Pancreas (tissue), 10 donors: ENCODE data around the gene BCAS4. TPM values are rescaled to one million over a fixed set of nuclear protein-coding genes. Genes with fewer than 3 reads are reported as not detected.

Experiments
- ATAC-seq, 4 donors: fragments of 200-7000 bp; cut with Tn5 transposase; one replicate each; pipeline versions ENCODE4 v1.8.0 to v1.9.1; 2020; ENCODE audit warnings: mild to moderate bottlenecking in 4 of 4, moderate library complexity in 4 of 4
- DNase-seq, 6 donors: peaks; one replicate each; pipeline ENCODE4 v3.0.0-alpha.2; 2020
- FAIRE-seq: peaks from 2 replicates; lab custom pipeline; 2012; peaks lifted over from hg19 to GRCh38; lab: Jason Lieb, UNC
- H3K27ac ChIP-seq, 4 donors: fragments of 200-600 bp; sonication (generic); 1 replicate in 3 of 4; 2 replicates in 1 of 4; pipeline versions ENCODE4 v1.5.0 to v1.8.0; 2020
- H3K27me3 ChIP-seq, 4 donors: fragments of 200-600 bp; one replicate each; pipeline ENCODE4 v1.8.0; 2021
- H3K36me3 ChIP-seq, 3 donors: fragments of 200-600 bp; sonication (generic) in 1 of 3; one replicate each; pipeline versions ENCODE4 v1.5.0 to v1.8.0; 2020 to 2021
- H3K4me1 ChIP-seq, 3 donors: fragments of 200-600 bp; one replicate each; pipeline ENCODE4 v1.8.0; 2021
- H3K4me3 ChIP-seq, 4 donors: fragments of 200-600 bp; sonication (generic) in 2 of 4; one replicate each; pipeline versions ENCODE4 v1.5.0 to v1.8.0; 2020 to 2021
- H3K9me3 ChIP-seq, 4 donors: fragments of 200-600 bp; one replicate each; pipeline ENCODE4 v1.8.0; 2021
- WGBS, 2 donors: extraction: QIAGEN DNeasy Blood & Tissue Kit; methylation state at CpG; one replicate each; pipeline ENCODE4 v1.1.7; 2013; 5-methylcytosine and 5-hydroxymethylcytosine counted together
- intact Hi-C, 3 donors: fragments of 100-400 bp; cut with DNase I; formaldehyde crosslinking; loops; one replicate each; pipeline versions ENCODE4 v1.11.1 to v1.14.2; 2022
- polyA plus RNA-seq, 2 donors: library from polyadenylated mRNA; stranded (reverse); fragments of 200-250 nt; gene quantifications; one replicate each; pipeline ENCODE4 v1.2.3, GENCODE V29; 2013
- total RNA-seq, 6 donors: library from RNA; stranded (reverse); fragmentation: NEBNext Ultra II Directional in 4 of 6; extraction: Animal tissue kit (Norgen Biotek cat#: 25700) in 4 of 6; gene quantifications; one replicate each; pipeline versions ENCODE4 v1.2.1 to v1.2.4, GENCODE V29; 2021 to 2023
- TF ChIP-seq, protein P1 (sequence below), 4 donors: fragments of 200-600 bp; sonication (generic) in 3 of 4; IDR thresholded peaks; one replicate each; pipeline versions ENCODE4 v1.5.0 to v1.8.0; 2021; ENCODE audit warnings: antibody characterized with exemption in 4 of 4
- donor health status: healthy with polysubstance abuse.
- donor health status: DM: no; HTN: no; CAD: no; lungs with moderate emphysema.
- donor health status: DM: no; HTN: no; CAD: no.
- donor health status: control.
- donor health status: control.
- donor health status: Bipolar disorder and iron deficiency.
- donor health status: DM: yes; HTN: yes; CAD: no.
- donor health status: DM: no; HTN: no; CAD: no.
- donor health status: DM: no; HTN: no; CAD: no.
- donor health status: DM: yes; HTN: yes; CAD: no.

Gene BCAS4
- total and polyA plus RNA-seq, 8 donors: 0.85 to 4.8 (median 1.9) TPM

DNA sequence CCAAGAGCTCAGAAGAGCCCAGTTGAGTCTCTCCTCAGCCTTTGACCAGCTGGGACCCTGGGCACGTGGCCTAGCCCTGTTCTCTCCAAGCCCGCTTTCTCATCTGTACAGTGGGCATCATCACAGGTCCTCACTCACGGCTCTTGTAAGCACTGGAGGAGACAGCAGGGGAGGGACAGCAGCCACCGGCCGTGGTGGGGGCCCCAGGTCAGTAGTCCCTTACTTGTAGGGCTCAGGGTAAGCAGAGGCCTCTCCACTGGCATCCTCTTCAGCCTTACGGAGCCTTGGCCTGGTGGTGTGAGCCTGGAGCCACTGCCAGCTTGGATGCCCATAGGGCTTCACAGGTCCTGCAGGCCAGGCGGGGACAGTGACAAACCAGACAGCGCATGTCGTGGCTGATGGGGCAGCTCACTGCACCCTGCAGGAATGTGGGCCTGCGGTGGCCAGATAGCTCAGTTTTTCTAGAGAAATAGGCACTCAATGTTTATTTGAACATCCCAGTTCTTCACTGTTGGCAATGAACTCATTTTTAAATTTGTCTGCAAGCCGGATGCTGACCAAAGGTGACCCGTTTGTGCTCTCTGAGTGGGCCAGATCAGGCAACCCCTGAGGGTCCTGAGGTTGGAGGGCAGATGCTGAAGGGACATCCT, 71.3 kb downstream of the BCAS4 start:
- Histone ChIP-seq H3K9me3 (no peaks in the 10 kb centered on the region), H3K36me3 (no peaks in the 10 kb centered on the region), H3K4me1 (no peaks in the 10 kb centered on the region), H3K27ac (no peak overlapping the region), H3K4me3 (no peak overlapping the region), H3K27me3 (no peaks in the 10 kb centered on the region)
- TF ChIP-seq, protein P1, sequence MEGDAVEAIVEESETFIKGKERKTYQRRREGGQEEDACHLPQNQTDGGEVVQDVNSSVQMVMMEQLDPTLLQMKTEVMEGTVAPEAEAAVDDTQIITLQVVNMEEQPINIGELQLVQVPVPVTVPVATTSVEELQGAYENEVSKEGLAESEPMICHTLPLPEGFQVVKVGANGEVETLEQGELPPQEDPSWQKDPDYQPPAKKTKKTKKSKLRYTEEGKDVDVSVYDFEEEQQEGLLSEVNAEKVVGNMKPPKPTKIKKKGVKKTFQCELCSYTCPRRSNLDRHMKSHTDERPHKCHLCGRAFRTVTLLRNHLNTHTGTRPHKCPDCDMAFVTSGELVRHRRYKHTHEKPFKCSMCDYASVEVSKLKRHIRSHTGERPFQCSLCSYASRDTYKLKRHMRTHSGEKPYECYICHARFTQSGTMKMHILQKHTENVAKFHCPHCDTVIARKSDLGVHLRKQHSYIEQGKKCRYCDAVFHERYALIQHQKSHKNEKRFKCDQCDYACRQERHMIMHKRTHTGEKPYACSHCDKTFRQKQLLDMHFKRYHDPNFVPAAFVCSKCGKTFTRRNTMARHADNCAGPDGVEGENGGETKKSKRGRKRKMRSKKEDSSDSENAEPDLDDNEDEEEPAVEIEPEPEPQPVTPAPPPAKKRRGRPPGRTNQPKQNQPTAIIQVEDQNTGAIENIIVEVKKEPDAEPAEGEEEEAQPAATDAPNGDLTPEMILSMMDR (IDR thresholded peaks at IDR 0.05): no peak
- intact Hi-C loops: no loop called here
- WGBS, 2 donors: 80 to 82% methylated on average over 12 of the region's 12 CpGs
- peak in 1 of 6 donors; percentile 39 for DNase-seq
- no peak for FAIRE-seq
- ATAC-seq: no peak

DNA sequence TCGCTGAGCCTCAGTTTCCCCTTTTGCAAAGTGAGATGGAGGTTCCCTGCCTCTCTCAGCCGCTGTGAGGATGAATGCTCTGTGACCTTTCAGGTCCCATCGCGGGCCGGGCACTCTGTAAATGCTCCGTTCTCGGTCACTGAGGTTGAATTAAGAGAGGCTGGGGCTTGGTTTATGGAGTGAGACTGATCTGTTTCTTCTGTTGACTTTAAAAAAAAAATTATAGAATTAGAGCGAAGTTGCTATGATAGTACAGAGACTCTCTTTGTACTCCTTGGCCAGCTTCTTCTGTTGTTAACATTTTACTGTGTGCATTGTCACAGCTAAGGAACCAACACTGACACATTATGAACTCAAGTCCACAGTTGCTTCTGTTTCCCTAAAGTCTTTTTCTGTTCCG, 72.0 kb downstream of the BCAS4 start:
- Histone ChIP-seq H3K4me1 (no peaks in the 10 kb centered on the region), H3K27ac (no peak overlapping the region), H3K9me3 (no peaks in the 10 kb centered on the region), H3K27me3 (no peaks in the 10 kb centered on the region), H3K36me3 (no peaks in the 10 kb centered on the region), H3K4me3 (no peak overlapping the region)
- TF ChIP-seq, protein P1 (IDR thresholded peaks at IDR 0.05): no peak
- intact Hi-C loops: no loop called here
- WGBS, 2 donors: 91 to 96% methylated on average over 9 of the region's 9 CpGs
- ATAC-seq (no peak), FAIRE-seq (no peak), DNase-seq (peak in 1 of 6 donors; percentile 21)

DNA sequence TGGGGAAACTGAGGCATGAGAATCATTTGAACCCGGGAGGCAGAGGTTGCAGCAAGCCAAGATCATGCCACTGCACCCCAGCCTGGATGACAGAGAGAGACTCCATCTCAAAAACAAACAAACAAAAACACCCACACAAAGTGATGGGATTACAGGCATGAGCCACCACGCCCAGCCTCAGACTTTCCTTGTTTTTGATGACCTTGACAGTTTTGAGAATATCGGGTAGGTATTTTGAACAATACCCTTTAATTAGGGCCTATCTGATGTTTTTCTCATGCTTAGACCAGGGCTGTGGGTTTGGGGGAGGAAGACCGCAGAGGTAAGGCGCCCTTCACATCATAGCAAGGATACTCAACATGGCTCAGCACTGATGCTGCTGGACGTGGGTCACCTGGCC, 72.9 kb downstream of the BCAS4 start:
- Histone ChIP-seq H3K9me3 (no peaks in the 10 kb centered on the region), H3K27ac (no peak overlapping the region), H3K4me3 (no peak overlapping the region), H3K27me3 (no peaks in the 10 kb centered on the region), H3K36me3 (no peaks in the 10 kb centered on the region), H3K4me1 (no peaks in the 10 kb centered on the region)
- FAIRE-seq (no peak), DNase-seq (peak in 1 of 6 donors; percentile 6), ATAC-seq (no peak)
- 84 to 89% methylated on average over 6 of the region's 6 CpGs for WGBS, 2 donors
- TF ChIP-seq, protein P1 (IDR thresholded peaks at IDR 0.05): no peak
- intact Hi-C loops: no loop called here

DNA sequence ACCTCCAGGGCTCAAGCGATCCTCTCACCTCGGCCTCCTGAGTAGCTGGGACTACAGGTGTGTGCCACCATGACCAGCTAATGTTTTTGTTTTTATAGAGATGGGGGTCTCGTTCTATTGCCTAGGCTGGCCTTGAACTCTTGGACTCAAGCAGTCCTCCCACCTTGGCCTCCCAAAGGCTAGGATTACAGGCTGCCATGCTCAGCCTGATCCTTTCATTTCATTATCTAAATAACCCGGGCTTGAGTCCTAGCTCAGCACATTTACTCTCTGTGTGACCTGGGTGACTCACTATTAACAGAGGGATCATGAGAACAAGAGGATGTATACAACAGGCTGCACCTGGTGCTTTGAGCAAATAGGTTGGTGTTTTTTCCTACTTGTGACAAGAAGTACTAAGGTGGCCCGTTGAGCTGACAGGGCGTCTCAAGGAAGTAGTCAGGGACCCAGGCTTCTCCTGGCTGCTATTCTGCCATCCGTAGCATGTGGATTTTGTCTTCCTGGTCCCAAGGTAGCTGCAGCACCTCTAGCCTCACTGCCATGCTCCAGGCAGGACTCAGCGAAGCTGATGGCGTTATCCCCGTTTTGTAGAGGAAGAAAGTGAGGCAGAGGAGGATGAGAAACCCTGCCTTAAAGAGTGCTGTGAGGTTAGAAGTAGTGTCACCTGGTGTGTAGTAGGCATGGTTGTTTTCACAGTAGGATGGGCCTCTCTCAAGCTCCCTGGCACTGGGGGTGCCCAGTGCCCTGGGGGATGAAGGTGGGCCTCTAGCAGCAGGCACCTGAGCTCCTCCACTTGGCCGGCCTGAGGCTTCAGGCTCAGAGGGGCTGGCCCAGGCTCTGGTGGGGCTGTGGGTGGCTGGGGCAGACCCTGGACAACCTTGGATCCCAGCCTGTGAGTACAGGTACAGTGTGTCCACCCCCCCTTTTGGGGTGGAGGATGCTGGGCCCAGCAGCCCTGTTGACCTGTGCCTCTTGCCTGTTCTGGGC, 73.9 kb downstream of the BCAS4 start:
- FAIRE-seq: no peak
- intact Hi-C loops: no loop called here
- no peak overlapping the region for H3K27ac ChIP-seq
- no peaks in the 10 kb centered on the region for H3K4me1 ChIP-seq
- TF ChIP-seq, protein P1 (IDR thresholded peaks at IDR 0.05): no peak
- peak in 1 of 4 donors; percentile 25 for ATAC-seq
- H3K27me3 ChIP-seq: no peaks in the 10 kb centered on the region
- H3K4me3 ChIP-seq: no peak overlapping the region
- no peaks in the 10 kb centered on the region for H3K9me3 ChIP-seq
- peak in 1 of 6 donors; percentile 40 for DNase-seq
- no peaks in the 10 kb centered on the region for H3K36me3 ChIP-seq
- 82 to 87% methylated on average over 11 of the region's 11 CpGs for WGBS, 2 donors
